GM18498 (cell line): ENCODE measurements around the gene GSK3A.

Experiments
- ATAC-seq: cut with Tn5 transposase; IDR thresholded peaks from one replicate; pipeline ENCODE4 v1.9.1; 2021; ENCODE audit warnings: mild to moderate bottlenecking, moderate library complexity; ENCODE audit not compliant: unreplicated experiment

Gene GSK3A

GRCh38 chr19:42242512-42243409, at the start of gene GSK3A:
GSK3A (minus strand) TSS chr19:42242602; CDS start chr19:42242465, 137 bp downstream.
- peak; percentile 66 for ATAC-seq

DNA sequence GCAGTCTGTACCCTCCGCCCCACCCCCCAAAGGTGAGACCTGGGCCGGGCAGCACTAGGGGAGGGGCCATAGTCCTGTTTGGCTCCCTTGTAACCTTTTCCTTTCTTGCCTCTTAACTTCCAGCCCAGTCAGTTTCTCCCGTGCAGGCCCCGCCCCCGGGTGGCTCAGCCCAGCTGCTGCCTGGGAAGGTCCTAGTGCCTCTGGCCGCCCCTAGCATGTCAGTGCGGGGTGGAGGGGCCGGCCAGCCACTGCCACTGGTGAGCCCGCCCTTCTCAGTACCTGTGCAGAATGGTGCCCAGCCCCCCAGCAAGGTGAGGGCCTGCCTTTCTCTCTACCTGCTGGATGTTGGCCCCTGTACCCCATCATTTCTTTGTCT, 49.0 kb upstream of the GSK3A start:
- ATAC-seq: no peak

GRCh38 chr19:42290523-42291434, 48.4 kb upstream of the GSK3A start:
- ATAC-seq: no peak

- no peak for ATAC-seq
Measured at GRCh38 chr19:42290136-42290522, 47.7 kb upstream of the GSK3A start.

DNA sequence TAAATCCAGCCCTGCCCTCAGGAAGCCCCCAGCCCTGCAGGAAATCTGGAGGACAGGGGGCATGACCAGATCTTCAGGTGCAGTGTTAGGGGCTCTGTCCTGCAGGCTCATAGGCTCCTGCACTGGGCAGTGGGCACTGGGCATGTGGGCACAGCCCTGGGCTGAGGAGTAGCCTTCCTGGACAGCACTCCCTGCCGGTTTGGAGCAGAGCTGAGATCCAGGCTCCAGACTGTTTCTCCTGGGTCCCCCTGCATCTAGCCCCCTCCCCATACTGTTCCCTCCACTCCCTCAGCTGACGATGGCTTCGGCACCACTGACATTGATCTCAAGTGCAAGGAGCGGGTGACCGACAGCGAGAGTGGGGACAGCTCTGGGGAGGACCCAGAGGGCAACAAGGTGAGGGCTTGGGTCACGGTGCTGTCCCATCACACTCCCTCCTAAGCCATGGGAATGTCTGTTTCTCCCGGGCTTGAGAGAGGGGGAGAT, 47.2 kb upstream of the GSK3A start:
- ATAC-seq: no peak

DNA sequence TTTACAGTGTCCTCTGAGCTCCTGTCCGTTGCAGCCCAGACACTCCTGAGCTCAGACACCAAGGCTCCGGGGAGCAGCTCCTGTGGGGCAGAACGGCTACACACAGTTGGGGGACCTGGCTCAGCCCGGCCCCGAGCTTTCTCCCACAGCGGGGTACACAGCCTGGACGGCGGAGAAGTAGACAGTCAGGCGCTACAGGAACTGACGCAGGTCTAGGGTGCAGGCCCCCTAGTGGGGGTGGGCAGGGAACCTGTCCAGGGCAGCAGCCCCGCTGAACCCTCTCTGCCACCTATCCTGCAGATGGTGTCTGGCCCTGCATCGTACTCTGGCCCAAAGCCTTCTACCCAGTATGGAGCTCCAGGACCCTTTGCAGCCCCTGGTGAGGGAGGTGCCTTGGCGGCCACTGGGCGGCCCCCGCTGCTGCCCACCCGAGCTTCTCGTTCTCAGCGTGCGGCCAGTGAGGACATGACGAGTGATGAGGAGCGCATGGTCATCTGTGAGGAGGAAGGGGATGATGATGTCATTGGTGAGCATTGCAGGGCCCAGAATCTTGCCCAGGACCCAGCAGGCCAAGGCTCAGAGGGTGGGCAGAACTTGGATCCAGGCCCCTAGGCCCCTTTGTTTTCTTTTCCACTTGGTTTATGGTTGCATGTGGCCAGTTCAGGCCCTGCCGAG, 46.6 kb upstream of the GSK3A start:
- ATAC-seq: no peak

- no peak for ATAC-seq
Measured at GRCh38 chr19:42288387-42288786, 46.0 kb upstream of the GSK3A start.

- ATAC-seq: no peak
Measured at GRCh38 chr19:42287827-42288107, 45.4 kb upstream of the GSK3A start.

DNA sequence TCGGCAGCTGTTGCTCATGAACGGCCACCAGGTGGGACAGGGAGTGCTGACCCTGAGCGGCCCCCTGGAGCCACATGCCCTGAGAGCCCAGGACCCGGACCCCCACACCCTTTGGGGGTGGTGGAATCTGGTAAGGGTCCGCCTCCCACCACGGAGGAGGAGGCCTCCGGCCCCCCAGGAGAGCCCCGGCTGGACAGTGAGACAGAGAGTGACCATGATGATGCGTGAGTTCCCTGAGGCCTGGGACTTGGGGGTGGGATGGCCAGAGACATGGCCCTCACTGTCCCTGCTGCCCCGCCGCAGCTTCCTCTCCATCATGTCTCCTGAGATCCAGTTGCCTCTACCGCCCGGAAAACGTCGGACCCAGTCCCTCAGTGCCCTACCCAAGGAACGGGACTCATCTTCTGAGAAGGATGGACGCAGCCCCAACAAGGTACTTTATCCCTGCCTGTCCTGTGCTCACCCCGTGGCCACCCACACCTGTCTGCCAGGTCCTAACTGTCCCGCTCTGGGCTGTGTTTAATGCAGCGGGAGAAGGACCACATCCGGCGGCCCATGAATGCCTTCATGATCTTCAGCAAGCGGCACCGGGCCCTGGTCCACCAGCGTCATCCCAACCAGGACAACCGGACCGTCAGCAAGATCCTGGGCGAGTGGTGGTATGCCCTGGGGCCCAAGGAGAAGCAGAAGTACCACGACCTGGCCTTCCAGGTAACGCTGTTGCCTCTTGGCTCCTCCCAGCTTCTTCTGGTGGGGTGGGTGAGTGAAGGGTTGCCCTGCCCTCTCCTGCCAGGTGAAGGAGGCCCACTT, 44.8 kb upstream of the GSK3A start:
- ATAC-seq: no peak

- no peak for ATAC-seq
Measured at GRCh38 chr19:42286349-42287016, 44.1 kb upstream of the GSK3A start.

DNA sequence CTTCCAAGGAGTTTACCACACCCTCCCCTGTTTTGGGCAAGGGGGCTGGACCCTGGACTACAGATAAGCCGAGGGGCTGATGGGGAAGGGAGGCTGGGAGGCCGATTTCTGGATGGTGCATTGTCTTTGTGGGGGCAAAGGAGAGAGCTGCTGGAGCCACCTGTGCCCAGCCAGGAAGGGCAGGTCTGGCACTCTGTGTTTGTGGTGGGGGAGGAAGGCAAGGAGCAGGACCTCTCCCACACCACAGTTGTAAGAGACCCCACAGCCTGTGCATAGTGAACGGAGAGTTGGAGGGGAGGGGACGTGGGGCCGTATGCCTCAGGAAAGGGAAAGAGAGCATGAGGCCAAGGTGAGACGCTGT, 43.6 kb upstream of the GSK3A start:
- no peak for ATAC-seq

DNA sequence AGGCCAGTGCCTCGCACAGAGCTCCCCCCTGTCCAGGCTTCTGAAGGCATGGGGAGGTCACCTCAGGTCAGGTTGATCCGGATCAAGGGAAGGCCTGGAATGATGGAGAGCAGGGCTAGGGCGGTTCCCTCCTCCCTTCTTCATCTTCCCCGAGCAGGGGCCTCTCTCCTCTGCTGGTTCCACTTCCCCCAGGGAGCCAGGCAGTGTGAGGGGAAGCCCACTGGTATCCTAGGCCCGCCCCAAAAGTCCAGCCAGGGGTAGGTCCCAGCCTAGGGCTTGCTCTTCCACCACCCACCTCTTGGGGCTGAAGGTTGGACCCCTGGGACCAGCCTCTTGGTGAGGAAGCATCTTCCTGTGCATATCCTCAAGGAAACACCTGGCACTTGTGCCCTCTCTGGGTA, 43.1 kb upstream of the GSK3A start:
- ATAC-seq: no peak

GRCh38 chr19:42284591-42285341, 42.4 kb upstream of the GSK3A start:
- ATAC-seq: no peak

DNA sequence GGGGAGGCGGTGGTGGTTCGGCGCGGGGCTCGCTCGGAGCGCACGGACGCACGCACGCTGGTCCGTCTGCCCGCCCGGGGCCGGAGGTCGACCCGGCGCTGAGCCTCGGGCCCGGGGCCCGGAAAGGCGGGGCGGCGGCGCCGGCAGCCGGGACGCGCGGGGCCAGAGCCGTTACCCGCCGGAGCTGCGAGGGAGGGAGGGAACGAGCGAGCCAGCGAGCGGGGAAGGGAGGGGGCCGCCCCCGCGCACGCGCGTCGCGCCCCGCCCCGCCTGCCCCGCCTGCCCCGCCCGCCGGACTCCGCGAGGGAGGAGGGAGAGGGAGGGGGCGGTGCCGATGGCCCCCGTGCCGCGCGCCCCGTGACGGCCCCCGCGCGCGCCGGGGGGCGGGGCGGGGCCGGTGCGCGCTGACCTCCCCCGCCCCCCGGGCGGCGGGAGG, 41.7 kb upstream of the GSK3A start:
- peak; percentile 44 for ATAC-seq

GRCh38 chr19:42283188-42284065, 41.0 kb upstream of the GSK3A start:
- ATAC-seq: peak; percentile 45

- ATAC-seq: no peak
Measured at GRCh38 chr19:42282819-42283187, 40.4 kb upstream of the GSK3A start.

GRCh38 chr19:42281827-42282762, 39.7 kb upstream of the GSK3A start:
- no peak for ATAC-seq
